ENCODE data around the gene ZNHIT3. TPM values are rescaled to one million over a fixed set of nuclear protein-coding genes. Genes with fewer than 3 reads are reported as not detected.
"Not testable (repeated sequence)": the region's sequence is repeated elsewhere in the genome, so short reads cannot be mapped to it uniquely, and the experiment has no call there.

The ZNHIT3 gene
- total RNA-seq (2014; rRNA removed; shearing (Covaris generic)): 56.0 and 61.0 TPM in 2 replicates

- DNase-seq (ENCODE audit: low read depth): peak; percentile 93
Measured at GRCh38 chr17:36486204-36487194, at the start of gene ZNHIT3. Gene ZNHIT3 (plus strand): TSS chr17:36486681. CDS start chr17:36486700, 19 bp downstream.

- DNase-seq (ENCODE audit: low read depth): not testable (repeated sequence)
Measured at GRCh38 chr17:36441792-36442191, 44.7 kb upstream of the ZNHIT3 start.

- no peak for DNase-seq (ENCODE audit: low read depth)
Measured at GRCh38 chr17:36443777-36444176, 42.7 kb upstream of the ZNHIT3 start.

GRCh38 chr17:36449997-36450396 is 36.5 kb upstream of the ZNHIT3 start:
- not testable (repeated sequence) for DNase-seq (ENCODE audit: low read depth)

- not testable (repeated sequence) for DNase-seq (ENCODE audit: low read depth)
Measured at GRCh38 chr17:36452888-36453287, 33.6 kb upstream of the ZNHIT3 start.

GRCh38 chr17:36457701-36458100 is 28.8 kb upstream of the ZNHIT3 start:
- not testable (repeated sequence) for DNase-seq (ENCODE audit: low read depth)

GRCh38 chr17:36459045-36459444 is 27.4 kb upstream of the ZNHIT3 start:
- DNase-seq (ENCODE audit: low read depth): no peak

- no peak for DNase-seq (ENCODE audit: low read depth)
Measured at GRCh38 chr17:36459601-36460000, 26.9 kb upstream of the ZNHIT3 start.

- DNase-seq (ENCODE audit: low read depth): no peak
Measured at GRCh38 chr17:36460265-36460937, 26.1 kb upstream of the ZNHIT3 start.

GRCh38 chr17:36461330-36462110 is 25.0 kb upstream of the ZNHIT3 start:
- DNase-seq (ENCODE audit: low read depth): no peak

GRCh38 chr17:36463916-36464764 is 22.3 kb upstream of the ZNHIT3 start:
- peak; percentile 87 for DNase-seq (ENCODE audit: low read depth)

GRCh38 chr17:36464765-36465088 is 21.8 kb upstream of the ZNHIT3 start:
- no peak for DNase-seq (ENCODE audit: low read depth)

GRCh38 chr17:36468903-36469635 is 17.4 kb upstream of the ZNHIT3 start:
- DNase-seq (ENCODE audit: low read depth): peak; percentile 7

- no peak for DNase-seq (ENCODE audit: low read depth)
Measured at GRCh38 chr17:36469733-36470132, 16.7 kb upstream of the ZNHIT3 start.

GRCh38 chr17:36470499-36470898 is 16.0 kb upstream of the ZNHIT3 start:
- DNase-seq (ENCODE audit: low read depth): no peak

GRCh38 chr17:36474571-36474970 is 11.9 kb upstream of the ZNHIT3 start:
- no peak for DNase-seq (ENCODE audit: low read depth)

- no peak for DNase-seq (ENCODE audit: low read depth)
Measured at GRCh38 chr17:36475346-36475970, 11.0 kb upstream of the ZNHIT3 start.

- no peak for DNase-seq (ENCODE audit: low read depth)
Measured at GRCh38 chr17:36481829-36482228, 4.7 kb upstream of the ZNHIT3 start.

GRCh38 chr17:36482611-36483504 is 3.6 kb upstream of the ZNHIT3 start:
- peak; percentile 85 for DNase-seq (ENCODE audit: low read depth)

Data from Daoy (cell line).